RWPE1 (cell line): ENCODE data around the gene RARRES1.

Experiments used
- CTCF ChIA-PET: fragments of 350-600 bp; sonication (Branson Sonifier 250); formaldehyde crosslinking; extraction: SDS; loops from one replicate; lab custom pipeline; 2021; lab: Yijun Ruan, JAX
- POLR2A ChIA-PET: fragments of 400-600 bp; formaldehyde crosslinking; extraction: SDS; loops from one replicate; lab custom pipeline; 2020; ENCODE audit warnings: antibody characterized with exemption; ENCODE audit not compliant: low non-redundant PET; lab: Yijun Ruan, JAX
- DNase-seq: peaks from one replicate; pipeline ENCODE4 v3.0.0; 2012; ENCODE audit warnings: low spot score
- H3K27ac ChIP-seq: fragments of 450-650 bp; 2 replicates; pipeline ENCODE4 v1.5.1; 2017
- CTCF ChIP-seq: fragments of 450-650 bp; conservative IDR thresholded peaks from 2 replicates; pipeline ENCODE4 v1.5.1; 2017; ENCODE audit warnings: low read depth, mild to moderate bottlenecking

The RARRES1 gene

GRCh38 chr3:158731938-158732855 is at the start of gene RARRES1:
RARRES1 (minus strand) TSS chr3:158732457; CDS start chr3:158732415, 42 bp downstream.
- ChIA-PET CTCF (no interaction called here), POLR2A (no interaction called here)
- no peak for TF ChIP-seq CTCF
- peak; percentile 34 for DNase-seq
- peak within 1 kb of the TSS; percentile 29; the same call in 1 of the 2 replicates for H3K27ac ChIP-seq

- CTCF ChIA-PET = no interaction called here
- POLR2A ChIA-PET = no interaction called here
- TF ChIP-seq CTCF = no peak
- DNase-seq = no peak
- H3K27ac ChIP-seq = no peak overlapping the region
Measured at GRCh38 chr3:158781849-158782248, 49.6 kb upstream of the RARRES1 start.

- DNase-seq = no peak
- POLR2A ChIA-PET = no interaction called here
- no peak overlapping the region for H3K27ac ChIP-seq
- TF ChIP-seq CTCF = no peak
- CTCF ChIA-PET = no interaction called here
Measured at GRCh38 chr3:158781191-158781590, 48.9 kb upstream of the RARRES1 start.

GRCh38 chr3:158780766-158781165 is 48.5 kb upstream of the RARRES1 start:
- no peak for TF ChIP-seq CTCF
- POLR2A ChIA-PET = no interaction called here
- H3K27ac ChIP-seq = no peak overlapping the region
- DNase-seq = no peak
- CTCF ChIA-PET = interaction anchor here (0.7 kb wide), 1 partner anchor 76 kb away, joined by 4 read pairs; no protein-coding TSS in a partner anchor

- no peak for TF ChIP-seq CTCF
- no peak for DNase-seq
- CTCF ChIA-PET = interaction anchor here (1.3 kb wide), 1 partner anchor 12 kb away, joined by 3 read pairs; no protein-coding TSS in a partner anchor
- POLR2A ChIA-PET = no interaction called here
- H3K27ac ChIP-seq = no peak overlapping the region
Measured at GRCh38 chr3:158777161-158777873, 45.1 kb upstream of the RARRES1 start.

- ChIA-PET CTCF (interaction anchor here (1.3 kb wide), 1 partner anchor 13 kb away, joined by 3 read pairs; no protein-coding TSS in a partner anchor), POLR2A (no interaction called here)
- no peak overlapping the region for H3K27ac ChIP-seq
- TF ChIP-seq CTCF = no peak
- DNase-seq = no peak
Measured at GRCh38 chr3:158776531-158776930, 44.3 kb upstream of the RARRES1 start.
